ENCODE data around the gene TMEM266.

The TMEM266 gene

DNA sequence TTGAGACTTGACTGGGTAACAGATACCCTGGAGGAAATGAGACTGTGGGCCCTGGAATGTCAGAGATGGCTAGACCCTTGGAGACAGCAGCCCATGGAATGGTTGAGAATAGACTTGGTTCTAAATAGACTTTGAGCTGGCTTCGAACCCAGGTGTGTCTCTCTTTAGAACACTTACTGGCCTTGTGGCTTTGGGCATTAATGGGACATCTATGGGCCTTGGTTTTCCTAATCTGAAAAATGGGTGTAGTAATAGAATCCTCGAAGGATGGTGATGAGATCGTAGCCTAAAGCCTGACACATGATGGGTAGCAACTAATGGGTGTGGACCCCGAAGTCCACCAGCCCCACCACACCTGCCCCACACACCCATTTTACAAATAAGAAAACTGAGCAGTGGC, 119.2 kb downstream of the TMEM266 start:
- H3K4me2 ChIP-seq: no peak overlapping the region
- TF ChIP-seq, protein P1, sequence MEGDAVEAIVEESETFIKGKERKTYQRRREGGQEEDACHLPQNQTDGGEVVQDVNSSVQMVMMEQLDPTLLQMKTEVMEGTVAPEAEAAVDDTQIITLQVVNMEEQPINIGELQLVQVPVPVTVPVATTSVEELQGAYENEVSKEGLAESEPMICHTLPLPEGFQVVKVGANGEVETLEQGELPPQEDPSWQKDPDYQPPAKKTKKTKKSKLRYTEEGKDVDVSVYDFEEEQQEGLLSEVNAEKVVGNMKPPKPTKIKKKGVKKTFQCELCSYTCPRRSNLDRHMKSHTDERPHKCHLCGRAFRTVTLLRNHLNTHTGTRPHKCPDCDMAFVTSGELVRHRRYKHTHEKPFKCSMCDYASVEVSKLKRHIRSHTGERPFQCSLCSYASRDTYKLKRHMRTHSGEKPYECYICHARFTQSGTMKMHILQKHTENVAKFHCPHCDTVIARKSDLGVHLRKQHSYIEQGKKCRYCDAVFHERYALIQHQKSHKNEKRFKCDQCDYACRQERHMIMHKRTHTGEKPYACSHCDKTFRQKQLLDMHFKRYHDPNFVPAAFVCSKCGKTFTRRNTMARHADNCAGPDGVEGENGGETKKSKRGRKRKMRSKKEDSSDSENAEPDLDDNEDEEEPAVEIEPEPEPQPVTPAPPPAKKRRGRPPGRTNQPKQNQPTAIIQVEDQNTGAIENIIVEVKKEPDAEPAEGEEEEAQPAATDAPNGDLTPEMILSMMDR (conservative IDR thresholded peaks at IDR 0.05; ENCODE audit: low read depth, low read length): no peak
- H3K27me3 ChIP-seq (ENCODE audit: insufficient read depth, low read depth): no peaks in the 10 kb centered on the region
- H3K4me1 ChIP-seq (ENCODE audit: low read depth, poor library complexity, severe bottlenecking): no peaks in the 10 kb centered on the region
- H4K20me1 ChIP-seq (ENCODE audit: insufficient read depth): no peaks in the 10 kb centered on the region
- no peak overlapping the region for H2AFZ ChIP-seq (ENCODE audit: low read depth)
- no peak overlapping the region for H3K27ac ChIP-seq
- H3K9ac ChIP-seq: no peak overlapping the region
- H3K4me3 ChIP-seq (IDR thresholded peaks at IDR 0.05; ENCODE audit: insufficient read depth, low read depth, low read length): no peak overlapping the region
- H3K36me3 ChIP-seq (ENCODE audit: insufficient read depth): no peaks in the 10 kb centered on the region
- H3K79me2 ChIP-seq (ENCODE audit: insufficient read depth, low read depth): no peaks in the 10 kb centered on the region

DNA sequence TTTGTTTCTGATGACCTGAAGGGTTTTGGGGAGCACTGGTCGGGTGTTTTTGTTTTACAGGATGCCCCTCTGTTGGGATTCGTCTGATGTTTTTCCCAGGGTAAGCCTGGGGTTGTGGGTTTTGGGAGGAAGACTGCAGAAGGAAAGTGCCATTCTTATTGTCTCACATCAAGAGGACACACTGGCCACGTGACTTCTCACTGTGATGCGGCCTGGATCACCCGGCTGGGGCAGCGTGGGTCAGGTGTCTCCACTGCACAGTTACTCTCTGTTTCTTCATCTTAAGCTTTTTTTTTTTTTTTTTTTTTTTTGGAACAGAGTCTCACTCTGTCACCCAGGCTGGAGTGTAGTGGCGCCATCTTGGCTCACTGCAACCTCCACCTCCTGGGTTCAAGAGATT, 120.5 kb downstream of the TMEM266 start:
- no peaks in the 10 kb centered on the region for H3K79me2 ChIP-seq (ENCODE audit: insufficient read depth, low read depth)
- no peaks in the 10 kb centered on the region for H3K36me3 ChIP-seq (ENCODE audit: insufficient read depth)
- no peak overlapping the region for H2AFZ ChIP-seq (ENCODE audit: low read depth)
- no peak overlapping the region for H3K9ac ChIP-seq
- H3K27ac ChIP-seq: no peak overlapping the region
- H3K4me3 ChIP-seq (IDR thresholded peaks at IDR 0.05; ENCODE audit: insufficient read depth, low read depth, low read length): no peak overlapping the region
- no peak overlapping the region for H3K4me2 ChIP-seq
- no peaks in the 10 kb centered on the region for H3K27me3 ChIP-seq (ENCODE audit: insufficient read depth, low read depth)
- no peaks in the 10 kb centered on the region for H3K4me1 ChIP-seq (ENCODE audit: low read depth, poor library complexity, severe bottlenecking)
- no peaks in the 10 kb centered on the region for H4K20me1 ChIP-seq (ENCODE audit: insufficient read depth)
- TF ChIP-seq, protein P1 (conservative IDR thresholded peaks at IDR 0.05; ENCODE audit: low read depth, low read length): no peak

DNA sequence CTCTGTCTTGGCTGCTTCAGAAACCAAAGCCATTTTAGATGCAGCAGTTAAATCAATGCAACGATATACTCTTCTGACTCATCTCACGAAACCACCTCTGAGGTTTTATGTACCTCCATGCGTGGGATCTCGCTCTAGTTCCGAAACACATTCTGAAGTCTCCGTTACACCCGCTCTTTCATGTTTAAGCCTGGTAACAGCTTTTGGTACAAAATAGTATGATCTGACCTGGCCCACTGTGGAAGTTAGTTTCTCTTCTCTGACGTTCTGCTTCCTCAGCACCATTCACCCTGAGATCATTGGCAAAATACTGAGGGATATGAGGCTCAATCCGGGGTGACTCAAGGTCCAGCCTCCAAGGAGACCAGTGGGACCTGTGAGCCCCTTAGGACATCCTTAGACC, 121.9 kb downstream of the TMEM266 start:
- no peak overlapping the region for H3K4me2 ChIP-seq
- no peaks in the 10 kb centered on the region for H3K27me3 ChIP-seq (ENCODE audit: insufficient read depth, low read depth)
- no peaks in the 10 kb centered on the region for H3K36me3 ChIP-seq (ENCODE audit: insufficient read depth)
- H4K20me1 ChIP-seq (ENCODE audit: insufficient read depth): no peaks in the 10 kb centered on the region
- no peak overlapping the region for H2AFZ ChIP-seq (ENCODE audit: low read depth)
- TF ChIP-seq, protein P1 (conservative IDR thresholded peaks at IDR 0.05; ENCODE audit: low read depth, low read length): no peak
- H3K4me3 ChIP-seq (IDR thresholded peaks at IDR 0.05; ENCODE audit: insufficient read depth, low read depth, low read length): no peak overlapping the region
- H3K9ac ChIP-seq: no peak overlapping the region
- H3K27ac ChIP-seq: no peak overlapping the region; the same call in 1 of the 2 replicates
- no peaks in the 10 kb centered on the region for H3K79me2 ChIP-seq (ENCODE audit: insufficient read depth, low read depth)
- H3K4me1 ChIP-seq (ENCODE audit: low read depth, poor library complexity, severe bottlenecking): no peaks in the 10 kb centered on the region

DNA sequence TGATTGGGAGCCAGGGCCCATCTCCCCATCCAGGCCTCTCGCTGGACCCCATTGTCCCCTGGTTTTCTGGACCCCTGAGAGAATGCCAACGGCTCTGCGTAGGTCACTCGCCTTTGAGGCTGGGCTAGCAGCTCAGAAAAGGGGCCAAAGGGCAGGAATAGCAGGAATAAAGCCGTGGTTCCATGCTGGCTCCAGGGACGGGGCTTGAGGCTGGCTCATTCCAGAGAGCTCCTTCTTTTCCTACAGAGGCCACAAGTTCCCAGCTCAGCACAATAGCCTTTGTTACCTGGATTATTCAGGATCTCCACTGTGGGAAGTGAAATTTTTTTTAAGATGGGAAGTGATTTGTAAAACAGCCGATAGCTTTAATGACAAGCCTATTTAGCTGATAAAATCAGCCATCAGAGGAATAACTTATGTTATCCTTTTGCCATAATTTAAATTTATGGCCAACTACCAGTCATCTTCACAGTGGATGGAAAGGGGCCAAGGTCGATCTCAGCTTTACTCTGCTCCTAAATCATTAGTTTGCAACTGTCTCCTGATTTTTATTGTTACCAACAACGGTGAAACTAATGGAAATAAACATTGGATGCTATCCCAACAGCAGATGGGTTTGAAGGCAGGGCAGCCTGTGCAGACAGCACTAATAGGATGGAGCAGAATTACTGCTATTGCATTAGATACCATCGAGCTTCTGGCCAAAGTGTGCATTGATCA, 124.3 kb downstream of the TMEM266 start:
- no peak overlapping the region for H3K27ac ChIP-seq
- H3K4me3 ChIP-seq (IDR thresholded peaks at IDR 0.05; ENCODE audit: insufficient read depth, low read depth, low read length): no peak overlapping the region
- H3K9ac ChIP-seq: no peak overlapping the region
- no peaks in the 10 kb centered on the region for H4K20me1 ChIP-seq (ENCODE audit: insufficient read depth)
- H3K4me1 ChIP-seq (ENCODE audit: low read depth, poor library complexity, severe bottlenecking): no peaks in the 10 kb centered on the region
- no peak overlapping the region for H3K4me2 ChIP-seq
- TF ChIP-seq, protein P1 (conservative IDR thresholded peaks at IDR 0.05; ENCODE audit: low read depth, low read length): no peak
- no peaks in the 10 kb centered on the region for H3K36me3 ChIP-seq (ENCODE audit: insufficient read depth)
- no peaks in the 10 kb centered on the region for H3K27me3 ChIP-seq (ENCODE audit: insufficient read depth, low read depth)
- H2AFZ ChIP-seq (ENCODE audit: low read depth): no peak overlapping the region
- H3K79me2 ChIP-seq (ENCODE audit: insufficient read depth, low read depth): no peaks in the 10 kb centered on the region

Data from KMS-11 (cell line).